ENCODE results near the gene CDC16. TPM values are rescaled to one million over a fixed set of nuclear protein-coding genes. Genes with fewer than 3 reads are reported as not detected.

CDC16 gene
- total and polyA plus RNA-seq, 2 of the 13 experiments (the other 11 are each of a cell fraction or from before 2014, with no cell fraction given) = 24.2 to 60.9 TPM

GRCh38 chr13:114263578-114263977, 28.9 kb downstream of the CDC16 start:
- CTCF ChIA-PET (ENCODE audit: low intra/inter-chr PET ratio, low total read pairs) = no interaction called here
- DNase-seq (ENCODE audit: low spot score) (no peak), FAIRE-seq (no peak), ATAC-seq (no peak)
- Histone ChIP-seq H3K79me2 (ENCODE audit: insufficient read depth, low read length) (no peaks in the 10 kb centered on the region), H3K27me3 (ENCODE audit: control insufficient read depth in 1 of 2, insufficient read depth in 2 of 2, low read length in 2 of 2) (no peaks in the 10 kb centered on the region; a peak in 1 of 5 replicates), H3K27ac (ENCODE audit: extremely low read length, insufficient read depth, low read length) (no peak overlapping the region), H3K4me3 (replicated peaks in 1 of 3; ENCODE audit: insufficient read depth in 1 of 3, low read depth in 2 of 3, low read length in 3 of 3) (no peak overlapping the region), H3K9me3 (ENCODE audit: low read length) (no peaks in the 10 kb centered on the region), H2AFZ (ENCODE audit: low read length) (no peak overlapping the region), H4K20me1 (ENCODE audit: insufficient read depth, low read length) (no peaks in the 10 kb centered on the region), H3K36me3 (replicated peaks in 1 of 2; ENCODE audit: control insufficient read depth in 1 of 2, insufficient read depth in 2 of 2, low read length in 2 of 2) (peaks cover 41 to 79% of the 10 kb centered on the region in 2 experiments), H3K4me2 (ENCODE audit: low read depth, low read length) (no peak overlapping the region), H3K4me1 (ENCODE audit: insufficient read depth, low read length) (no peaks in the 10 kb centered on the region), H3K9ac (ENCODE audit: insufficient read depth, low read depth, low read length) (no peak overlapping the region)
- 89% methylated on average over 5 of the region's 5 CpGs for WGBS (ENCODE audit: low lambda C conversion rate)
- in situ Hi-C loops (cut with HindIII; ENCODE audit: extremely low pct_ligation_motif_present, low pct_unique_long_range_greater_than_20kb) = no loop called here
- intact Hi-C loops (cut with micrococcal nuclease; ENCODE audit: unreplicated experiment) = no loop called here
- POLR2A ChIA-PET = no interaction called here
- no TSS peak for BruUV-seq (replicated peaks)
- TF ChIP-seq ZNF761 (CRISPR knock-in tag; conservative IDR thresholded peaks at IDR 0.05) (no peak), DRAP1 (CRISPR knock-in tag; IDR thresholded peaks at IDR 0.05) (no peak), ZNF44 (CRISPR knock-in tag; IDR thresholded peaks at IDR 0.05) (no peak), GATAD2A (CRISPR knock-in tag; IDR thresholded peaks at IDR 0.05) (no peak), TBX2 (CRISPR knock-in tag; IDR thresholded peaks at IDR 0.05; ENCODE audit: borderline replicate concordance) (no peak), HNRNPL (IDR thresholded peaks at IDR 0.05; ENCODE audit: low read depth, low read length) (no peak), NBN (conservative IDR thresholded peaks at IDR 0.05) (no peak), E2F5 (CRISPR knock-in tag; conservative IDR thresholded peaks at IDR 0.05) (no peak), ZNF629 (CRISPR knock-in tag; conservative IDR thresholded peaks at IDR 0.05) (no peak), MTERF4 (CRISPR knock-in tag; IDR thresholded peaks at IDR 0.05) (no peak), NFYC (CRISPR knock-in tag; IDR thresholded peaks at IDR 0.05) (no peak), RBAK (CRISPR knock-in tag; IDR thresholded peaks at IDR 0.05) (no peak), KIAA2018 (CRISPR knock-in tag; IDR thresholded peaks at IDR 0.05; ENCODE audit: borderline replicate concordance) (no peak), SKI (IDR thresholded peaks at IDR 0.05; ENCODE audit: partially characterized antibody) (no peak), TIGD3 (CRISPR knock-in tag; IDR thresholded peaks at IDR 0.05; ENCODE audit: borderline replicate concordance) (no peak)
